ENCODE data around the gene ACTR10.
A peak's percentile ranks its signal among the peaks of the same experiment; 100 is the strongest.
"Not testable (repeated sequence)": the region's sequence is repeated elsewhere in the genome, so short reads cannot be mapped to it uniquely, and the experiment has no call there.

ACTR10 gene

GRCh38 chr14:58243790-58244555, 44.0 kb downstream of the ACTR10 start:
- TF ChIP-seq, protein P1, sequence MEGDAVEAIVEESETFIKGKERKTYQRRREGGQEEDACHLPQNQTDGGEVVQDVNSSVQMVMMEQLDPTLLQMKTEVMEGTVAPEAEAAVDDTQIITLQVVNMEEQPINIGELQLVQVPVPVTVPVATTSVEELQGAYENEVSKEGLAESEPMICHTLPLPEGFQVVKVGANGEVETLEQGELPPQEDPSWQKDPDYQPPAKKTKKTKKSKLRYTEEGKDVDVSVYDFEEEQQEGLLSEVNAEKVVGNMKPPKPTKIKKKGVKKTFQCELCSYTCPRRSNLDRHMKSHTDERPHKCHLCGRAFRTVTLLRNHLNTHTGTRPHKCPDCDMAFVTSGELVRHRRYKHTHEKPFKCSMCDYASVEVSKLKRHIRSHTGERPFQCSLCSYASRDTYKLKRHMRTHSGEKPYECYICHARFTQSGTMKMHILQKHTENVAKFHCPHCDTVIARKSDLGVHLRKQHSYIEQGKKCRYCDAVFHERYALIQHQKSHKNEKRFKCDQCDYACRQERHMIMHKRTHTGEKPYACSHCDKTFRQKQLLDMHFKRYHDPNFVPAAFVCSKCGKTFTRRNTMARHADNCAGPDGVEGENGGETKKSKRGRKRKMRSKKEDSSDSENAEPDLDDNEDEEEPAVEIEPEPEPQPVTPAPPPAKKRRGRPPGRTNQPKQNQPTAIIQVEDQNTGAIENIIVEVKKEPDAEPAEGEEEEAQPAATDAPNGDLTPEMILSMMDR (IDR thresholded peaks at IDR 0.05; ENCODE audit: low read depth, low read length, missing control alignments) = no peak
- peak overlapping the region; percentile 80 for H3K4me3 ChIP-seq (ENCODE audit: low read depth, low read length)
- DNase-seq (ENCODE audit: low read depth) = no peak

DNA sequence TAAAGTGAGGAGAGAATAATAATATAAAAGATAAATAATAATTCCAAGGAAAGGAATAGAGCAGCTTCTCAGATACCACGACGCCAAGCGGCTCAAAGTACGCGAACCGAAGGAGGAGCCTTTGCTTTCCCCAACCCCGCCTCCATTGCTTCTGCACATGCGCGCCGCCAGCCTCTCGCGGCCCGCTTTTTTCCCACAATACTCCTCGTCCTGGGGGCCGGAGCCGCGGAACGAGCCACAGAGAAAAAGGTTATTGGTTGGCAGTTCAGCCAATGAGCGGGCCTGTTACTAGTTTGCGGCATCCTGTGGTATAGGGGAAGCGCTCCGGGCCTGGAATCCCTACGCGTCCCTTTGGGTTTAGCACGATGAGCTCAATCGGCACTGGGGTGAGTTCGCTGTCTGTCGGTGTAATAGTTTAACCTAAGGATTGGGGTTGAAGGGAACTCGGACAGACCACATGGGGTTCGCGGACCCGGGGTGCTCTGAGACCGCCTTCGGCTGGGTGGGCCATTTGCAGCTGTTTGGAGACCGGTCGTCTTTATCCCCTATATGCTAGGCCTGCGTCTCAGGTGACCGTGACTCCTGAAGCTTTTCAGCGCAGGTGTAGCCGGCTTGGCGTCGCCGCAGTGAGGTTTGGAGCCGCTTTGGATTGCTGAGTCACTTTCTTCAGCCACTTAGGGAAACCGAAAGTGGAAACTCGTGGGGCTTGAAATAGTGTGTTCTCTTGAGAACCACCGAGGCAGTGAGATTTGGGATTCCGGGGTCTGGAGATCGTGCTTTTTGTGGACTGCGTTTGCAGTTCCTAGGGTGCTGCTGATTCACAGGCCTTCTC, 44.8 kb downstream of the ACTR10 start, which contains the start of gene PSMA3:
Gene PSMA3 (plus strand): TSS at position 288 of the 832 bp plus-strand sequence. CDS start 78 bp downstream, at position 366.
- H3K4me3 ChIP-seq (ENCODE audit: low read depth, low read length) = peak within 1 kb of the TSS; percentile 80
- peak; percentile 90 for DNase-seq (ENCODE audit: low read depth)
- TF ChIP-seq, protein P1 (IDR thresholded peaks at IDR 0.05; ENCODE audit: low read depth, low read length, missing control alignments) = no peak

- H3K4me3 ChIP-seq (ENCODE audit: low read depth, low read length) = peak overlapping the region; percentile 80
- DNase-seq (ENCODE audit: low read depth) = no peak
- TF ChIP-seq, protein P1 (IDR thresholded peaks at IDR 0.05; ENCODE audit: low read depth, low read length, missing control alignments) = no peak
These were observed 45.6 kb downstream of the ACTR10 start for GRCh38 chr14:58245562-58245961.

GRCh38 chr14:58249611-58250010, 49.7 kb downstream of the ACTR10 start:
- DNase-seq (ENCODE audit: low read depth) = no peak
- TF ChIP-seq, protein P1 (IDR thresholded peaks at IDR 0.05; ENCODE audit: low read depth, low read length, missing control alignments) = no peak
- H3K4me3 ChIP-seq (ENCODE audit: low read depth, low read length) = no peak overlapping the region

- TF ChIP-seq, protein P1 (IDR thresholded peaks at IDR 0.05; ENCODE audit: low read depth, low read length, missing control alignments) = no peak
- DNase-seq (ENCODE audit: low read depth) = no peak
- H3K4me3 ChIP-seq (ENCODE audit: low read depth, low read length) = no peak overlapping the region
These were observed 58.2 kb downstream of the ACTR10 start for GRCh38 chr14:58258156-58258555.

GRCh38 chr14:58262005-58262404, 62.1 kb downstream of the ACTR10 start:
- DNase-seq (ENCODE audit: low read depth); H3K4me3 ChIP-seq (ENCODE audit: low read depth, low read length): not testable (repeated sequence)

DNA sequence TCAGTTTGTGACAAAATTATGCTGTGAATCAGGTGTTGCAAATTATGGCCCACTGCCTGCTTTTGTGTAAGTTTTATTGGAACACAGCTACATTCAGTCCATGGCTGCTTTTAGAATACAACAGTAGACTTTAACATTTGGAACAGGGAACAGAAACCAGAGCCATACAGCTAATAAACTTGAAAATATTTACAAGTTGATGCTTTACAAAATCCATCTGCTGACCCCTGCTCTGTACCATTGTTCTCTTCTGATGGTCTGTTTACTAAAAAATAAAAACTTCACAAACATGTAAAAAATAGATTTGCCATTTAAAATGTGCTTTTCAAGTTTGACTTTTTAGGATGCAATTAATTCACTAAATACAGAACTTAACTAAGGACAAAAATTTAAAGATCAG, 65.5 kb downstream of the ACTR10 start:
- H3K4me3 ChIP-seq (ENCODE audit: low read depth, low read length) = no peak overlapping the region
- DNase-seq (ENCODE audit: low read depth) = no peak
- TF ChIP-seq, protein P1 (IDR thresholded peaks at IDR 0.05; ENCODE audit: low read depth, low read length, missing control alignments) = no peak
